ENCODE measurements around the gene EMD.
A peak's percentile ranks its signal among the peaks of the same experiment; 100 is the strongest.

EMD gene

GRCh38 chrX:154401045-154401799, 22.1 kb downstream of the EMD start:
- H3K27ac ChIP-seq (ENCODE audit: low read length) = peak overlapping the region; percentile 13; the same call in 1 of the 2 replicates
- no peak overlapping the region for H3K4me3 ChIP-seq (ENCODE audit: low read length)
- no peak for TF ChIP-seq EZH2 (optimal IDR thresholded peaks at IDR 0.05; ENCODE audit: low read depth, low read length)
- TF ChIP-seq, protein P1, sequence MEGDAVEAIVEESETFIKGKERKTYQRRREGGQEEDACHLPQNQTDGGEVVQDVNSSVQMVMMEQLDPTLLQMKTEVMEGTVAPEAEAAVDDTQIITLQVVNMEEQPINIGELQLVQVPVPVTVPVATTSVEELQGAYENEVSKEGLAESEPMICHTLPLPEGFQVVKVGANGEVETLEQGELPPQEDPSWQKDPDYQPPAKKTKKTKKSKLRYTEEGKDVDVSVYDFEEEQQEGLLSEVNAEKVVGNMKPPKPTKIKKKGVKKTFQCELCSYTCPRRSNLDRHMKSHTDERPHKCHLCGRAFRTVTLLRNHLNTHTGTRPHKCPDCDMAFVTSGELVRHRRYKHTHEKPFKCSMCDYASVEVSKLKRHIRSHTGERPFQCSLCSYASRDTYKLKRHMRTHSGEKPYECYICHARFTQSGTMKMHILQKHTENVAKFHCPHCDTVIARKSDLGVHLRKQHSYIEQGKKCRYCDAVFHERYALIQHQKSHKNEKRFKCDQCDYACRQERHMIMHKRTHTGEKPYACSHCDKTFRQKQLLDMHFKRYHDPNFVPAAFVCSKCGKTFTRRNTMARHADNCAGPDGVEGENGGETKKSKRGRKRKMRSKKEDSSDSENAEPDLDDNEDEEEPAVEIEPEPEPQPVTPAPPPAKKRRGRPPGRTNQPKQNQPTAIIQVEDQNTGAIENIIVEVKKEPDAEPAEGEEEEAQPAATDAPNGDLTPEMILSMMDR (IDR thresholded peaks at IDR 0.05; ENCODE audit: low read length) = no peak
- no peak for TF ChIP-seq EZH2phosphoT487 (IDR thresholded peaks at IDR 0.05; ENCODE audit: low read length)
- no peaks in the 10 kb centered on the region for H3K27me3 ChIP-seq (replicated peaks; ENCODE audit: insufficient read depth, low read length)
- H3K4me2 ChIP-seq (ENCODE audit: low read depth, low read length) = no peak overlapping the region
- peaks cover 18% of the 10 kb centered on the region for H3K79me2 ChIP-seq (ENCODE audit: low read length)
- peaks cover 38% of the 10 kb centered on the region for H3F3A ChIP-seq (ENCODE audit: insufficient read depth, low read length)
- no peaks in the 10 kb centered on the region for H3K9me3 ChIP-seq (replicated peaks; ENCODE audit: insufficient read depth, low read length)
- no peak overlapping the region for H3K9ac ChIP-seq (ENCODE audit: low read length)
- H4K20me1 ChIP-seq (ENCODE audit: insufficient read depth, low read length) = 0 out of 2 replicates have a peak, but pooled peaks cover 9% of the 10 kb centered on the region
- no peaks in the 10 kb centered on the region for H3K4me1 ChIP-seq (ENCODE audit: low read length)
- H3K9me2 ChIP-seq (replicated peaks; ENCODE audit: insufficient read depth, low read length) = no peaks in the 10 kb centered on the region
- peaks cover 9% of the 10 kb centered on the region; the same call in 1 of the 2 replicates for H3K36me3 ChIP-seq (replicated peaks; ENCODE audit: insufficient read depth, low read length)
- no peak for DNase-seq
- no peak overlapping the region for H2AFZ ChIP-seq (ENCODE audit: low read length)

DNA sequence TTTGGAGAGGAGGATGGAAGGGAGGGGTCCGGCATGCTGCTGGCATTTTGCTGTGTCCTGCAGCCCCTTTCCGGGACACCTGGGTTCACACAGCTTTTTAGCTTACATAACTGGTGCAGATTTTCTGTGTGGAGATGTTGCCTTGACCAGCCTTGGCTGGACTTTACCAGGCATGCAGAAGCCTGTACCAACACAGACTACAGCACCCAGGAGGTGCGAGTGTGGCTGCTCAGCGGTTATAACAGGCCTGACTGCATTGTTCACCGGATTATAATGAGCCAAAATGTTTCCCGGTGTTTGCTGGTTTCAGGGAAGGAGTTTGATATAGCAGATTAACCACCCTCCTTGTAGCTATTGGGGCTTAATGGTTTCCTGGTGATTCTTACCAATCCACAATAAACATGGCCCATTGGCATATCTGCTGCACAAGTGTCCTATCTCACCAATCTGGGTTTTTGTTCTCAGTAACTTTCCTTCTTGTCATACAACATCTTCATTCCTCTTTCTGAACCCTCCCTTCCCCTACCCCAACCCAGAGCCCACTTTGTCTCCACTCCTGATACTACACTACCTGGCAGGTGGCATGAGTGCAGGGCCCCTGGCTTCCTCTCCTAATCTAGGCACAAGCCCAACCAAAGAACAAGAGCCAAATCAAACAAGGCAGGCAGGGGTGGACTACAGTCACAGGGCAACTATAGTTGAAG, 23.0 kb downstream of the EMD start:
- Histone ChIP-seq H3K4me2 (ENCODE audit: low read depth, low read length) (no peak overlapping the region), H3K27ac (ENCODE audit: low read length) (peak overlapping the region; percentile 13; the same call in 1 of the 2 replicates), H3K4me1 (ENCODE audit: low read length) (no peaks in the 10 kb centered on the region), H3K27me3 (replicated peaks; ENCODE audit: insufficient read depth, low read length) (no peaks in the 10 kb centered on the region), H3K9me2 (replicated peaks; ENCODE audit: insufficient read depth, low read length) (no peaks in the 10 kb centered on the region), H2AFZ (ENCODE audit: low read length) (no peak overlapping the region), H3K79me2 (ENCODE audit: low read length) (peaks cover 18% of the 10 kb centered on the region), H3K9ac (ENCODE audit: low read length) (no peak overlapping the region), H3F3A (ENCODE audit: insufficient read depth, low read length) (peaks cover 38% of the 10 kb centered on the region), H3K36me3 (replicated peaks; ENCODE audit: insufficient read depth, low read length) (peaks cover 9% of the 10 kb centered on the region; the same call in 1 of the 2 replicates), H3K4me3 (ENCODE audit: low read length) (no peak overlapping the region), H4K20me1 (ENCODE audit: insufficient read depth, low read length) (0 out of 2 replicates have a peak, but pooled peaks cover 9% of the 10 kb centered on the region), H3K9me3 (replicated peaks; ENCODE audit: insufficient read depth, low read length) (no peaks in the 10 kb centered on the region)
- TF ChIP-seq EZH2 (optimal IDR thresholded peaks at IDR 0.05; ENCODE audit: low read depth, low read length) (no peak), EZH2phosphoT487 (IDR thresholded peaks at IDR 0.05; ENCODE audit: low read length) (no peak)
- TF ChIP-seq, protein P1 (IDR thresholded peaks at IDR 0.05; ENCODE audit: low read length) = no peak
- no peak for DNase-seq

DNA sequence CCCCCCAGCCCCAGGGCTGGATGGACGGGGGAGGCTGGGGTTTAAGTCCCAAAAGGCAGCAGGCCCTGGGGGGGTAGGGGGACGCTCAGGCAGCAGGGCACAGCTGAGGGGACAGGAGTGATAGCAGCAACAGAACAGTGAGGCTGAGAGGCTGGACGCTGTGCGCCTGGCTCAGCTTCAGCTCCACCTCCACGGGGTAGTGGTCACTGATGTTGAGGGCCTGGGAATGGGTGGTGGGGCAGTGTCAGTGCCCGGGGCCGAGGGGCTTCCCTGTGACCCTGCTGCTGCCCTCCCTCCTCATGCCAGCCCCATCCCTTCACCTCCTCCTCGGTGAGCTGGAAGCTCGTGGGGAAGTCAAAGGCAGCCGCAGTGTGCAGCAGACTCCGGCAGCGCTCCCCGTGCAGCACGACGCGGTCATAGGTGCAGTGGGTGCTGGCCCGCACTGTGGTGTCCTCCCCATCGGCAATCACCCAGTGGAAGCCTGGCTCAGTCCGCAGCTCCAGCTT, 23.6 kb downstream of the EMD start:
- no peaks in the 10 kb centered on the region for H3K9me2 ChIP-seq (replicated peaks; ENCODE audit: insufficient read depth, low read length)
- no peak overlapping the region; the same call in 1 of the 2 replicates for H3K27ac ChIP-seq (ENCODE audit: low read length)
- no peak overlapping the region for H3K4me2 ChIP-seq (ENCODE audit: low read depth, low read length)
- H3K4me1 ChIP-seq (ENCODE audit: low read length) = no peaks in the 10 kb centered on the region
- peaks cover 18% of the 10 kb centered on the region for H3K79me2 ChIP-seq (ENCODE audit: low read length)
- 0 out of 2 replicates have a peak, but pooled peaks cover 9% of the 10 kb centered on the region for H4K20me1 ChIP-seq (ENCODE audit: insufficient read depth, low read length)
- H3K27me3 ChIP-seq (replicated peaks; ENCODE audit: insufficient read depth, low read length) = no peaks in the 10 kb centered on the region
- no peak for DNase-seq
- no peak overlapping the region for H3K9ac ChIP-seq (ENCODE audit: low read length)
- peaks cover 38% of the 10 kb centered on the region for H3F3A ChIP-seq (ENCODE audit: insufficient read depth, low read length)
- TF ChIP-seq, protein P1 (IDR thresholded peaks at IDR 0.05; ENCODE audit: low read length) = no peak
- TF ChIP-seq EZH2 (optimal IDR thresholded peaks at IDR 0.05; ENCODE audit: low read depth, low read length) (no peak), EZH2phosphoT487 (IDR thresholded peaks at IDR 0.05; ENCODE audit: low read length) (no peak)
- H3K36me3 ChIP-seq (replicated peaks; ENCODE audit: insufficient read depth, low read length) = peaks cover 9% of the 10 kb centered on the region; the same call in 1 of the 2 replicates
- H2AFZ ChIP-seq (ENCODE audit: low read length) = no peak overlapping the region
- no peak overlapping the region for H3K4me3 ChIP-seq (ENCODE audit: low read length)
- H3K9me3 ChIP-seq (replicated peaks; ENCODE audit: insufficient read depth, low read length) = no peaks in the 10 kb centered on the region

Measured in MM.1S (cell line).